ENCODE measurements around the gene PRRT2. TPM values are rescaled to one million over a fixed set of nuclear protein-coding genes. Genes with fewer than 3 reads are reported as not detected.
A peak's percentile ranks its signal among the peaks of the same experiment; 100 is the strongest.

PRRT2 gene
- total and polyA plus RNA-seq, 2 experiments from 2014 or later, result 13.3 to 16.6 TPM

DNA sequence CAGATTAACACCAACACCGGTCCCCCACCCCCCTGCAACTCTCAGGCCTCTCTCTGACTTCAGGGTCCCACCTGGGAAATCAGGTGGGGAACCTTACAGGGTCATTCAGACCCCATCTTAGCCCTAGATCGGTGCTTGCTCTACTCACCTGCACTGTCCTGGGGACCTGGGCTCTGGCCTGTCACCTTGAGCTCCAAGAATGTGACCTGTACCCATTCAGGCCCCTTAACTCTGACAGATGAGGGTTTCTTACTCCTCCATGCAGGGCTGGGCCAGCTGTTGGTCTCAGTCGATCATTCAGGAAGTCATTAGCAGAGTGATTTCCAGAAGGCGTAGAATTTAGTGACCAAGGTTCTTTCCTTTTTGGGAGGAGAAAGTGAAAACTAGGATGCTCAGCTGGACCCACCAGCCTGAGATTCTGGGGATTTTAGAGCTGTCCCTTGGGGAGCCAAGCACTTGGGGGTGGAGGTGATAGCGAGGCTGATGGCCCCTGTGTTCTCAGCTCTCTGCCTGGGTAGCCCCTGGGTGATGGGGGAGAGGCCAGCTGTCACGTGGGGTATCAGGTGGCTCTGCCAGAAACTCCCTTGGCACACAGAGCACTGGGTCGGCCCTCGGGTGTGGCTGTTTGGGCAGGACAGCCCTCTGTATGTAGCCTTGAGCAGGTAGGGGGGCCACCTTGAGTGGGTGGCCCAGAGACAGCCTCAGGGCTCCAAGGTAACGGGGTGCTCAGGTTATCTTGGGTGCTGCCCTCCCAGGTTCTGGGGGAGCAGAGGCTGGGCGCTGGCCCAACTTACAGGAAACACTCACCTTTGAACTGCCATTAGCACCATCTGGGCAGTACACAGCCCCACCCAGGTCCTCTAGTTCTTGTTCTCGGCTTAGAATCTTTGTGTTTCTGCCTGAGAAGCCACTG is 9.0 kb downstream of the PRRT2 start:
- Histone ChIP-seq H2AFZ (no peak overlapping the region), H3K9me2 (ENCODE audit: insufficient read depth) (no peaks in the 10 kb centered on the region), H3K36me3 (ENCODE audit: insufficient read depth) (peaks cover 13% of the 10 kb centered on the region), H3F3A (replicated peaks; ENCODE audit: low read depth) (peaks cover 20% of the 10 kb centered on the region; the same call in 1 of the 2 replicates), H3K4me1 (ENCODE audit: insufficient read depth) (peaks cover 16% of the 10 kb centered on the region; the same call in 1 of the 2 replicates), H3K79me2 (replicated peaks; ENCODE audit: insufficient read depth) (peaks cover 17% of the 10 kb centered on the region), H3K27ac (ENCODE audit: low read depth) (peak overlapping the region; percentile 55; the same call in 1 of the 2 replicates), H3K27me3 (ENCODE audit: insufficient read depth) (no peaks in the 10 kb centered on the region), H4K20me1 (replicated peaks; ENCODE audit: insufficient read depth) (peaks cover 5% of the 10 kb centered on the region; the same call in 1 of the 2 replicates), H3K4me3 (no peak overlapping the region), H3K4me2 (no peak overlapping the region)
- ATAC-seq, result no peak
- H3K4me1 Mint-ChIP-seq, result peaks cover 40% of the 10 kb centered on the region
- DNase-seq (ENCODE audit: low spot score), result no peak
- peaks cover 35% of the 10 kb centered on the region for H3K36me3 Mint-ChIP-seq (ENCODE audit: low read depth)
- H3K27ac Mint-ChIP-seq, result no peak overlapping the region
- peaks cover 10% of the 10 kb centered on the region for H3K27me3 Mint-ChIP-seq (ENCODE audit: insufficient read depth, low read depth, poor library complexity)
- peaks cover under 1% of the 10 kb centered on the region; the same call in 1 of the 3 replicates for H3K9me3 Mint-ChIP-seq
- no peak overlapping the region; the same call in 2 of the 3 replicates for H3K4me3 Mint-ChIP-seq
- TF ChIP-seq EZH2 (IDR thresholded peaks at IDR 0.05; ENCODE audit: low read depth, unreplicated experiment), result no peak
- no peak for TF ChIP-seq EZH2phosphoT487 (IDR thresholded peaks at IDR 0.05; ENCODE audit: unreplicated experiment)
- TF ChIP-seq, protein P1, sequence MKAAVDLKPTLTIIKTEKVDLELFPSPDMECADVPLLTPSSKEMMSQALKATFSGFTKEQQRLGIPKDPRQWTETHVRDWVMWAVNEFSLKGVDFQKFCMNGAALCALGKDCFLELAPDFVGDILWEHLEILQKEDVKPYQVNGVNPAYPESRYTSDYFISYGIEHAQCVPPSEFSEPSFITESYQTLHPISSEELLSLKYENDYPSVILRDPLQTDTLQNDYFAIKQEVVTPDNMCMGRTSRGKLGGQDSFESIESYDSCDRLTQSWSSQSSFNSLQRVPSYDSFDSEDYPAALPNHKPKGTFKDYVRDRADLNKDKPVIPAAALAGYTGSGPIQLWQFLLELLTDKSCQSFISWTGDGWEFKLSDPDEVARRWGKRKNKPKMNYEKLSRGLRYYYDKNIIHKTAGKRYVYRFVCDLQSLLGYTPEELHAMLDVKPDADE (IDR thresholded peaks at IDR 0.05), result no peak
- TF ChIP-seq CREB1 (CRISPR knock-in tag; IDR thresholded peaks at IDR 0.05; ENCODE audit: low read depth), result no peak
- no peak for TF ChIP-seq NANOG (IDR thresholded peaks at IDR 0.05; ENCODE audit: borderline replicate concordance)
- TF ChIP-seq, protein P2, sequence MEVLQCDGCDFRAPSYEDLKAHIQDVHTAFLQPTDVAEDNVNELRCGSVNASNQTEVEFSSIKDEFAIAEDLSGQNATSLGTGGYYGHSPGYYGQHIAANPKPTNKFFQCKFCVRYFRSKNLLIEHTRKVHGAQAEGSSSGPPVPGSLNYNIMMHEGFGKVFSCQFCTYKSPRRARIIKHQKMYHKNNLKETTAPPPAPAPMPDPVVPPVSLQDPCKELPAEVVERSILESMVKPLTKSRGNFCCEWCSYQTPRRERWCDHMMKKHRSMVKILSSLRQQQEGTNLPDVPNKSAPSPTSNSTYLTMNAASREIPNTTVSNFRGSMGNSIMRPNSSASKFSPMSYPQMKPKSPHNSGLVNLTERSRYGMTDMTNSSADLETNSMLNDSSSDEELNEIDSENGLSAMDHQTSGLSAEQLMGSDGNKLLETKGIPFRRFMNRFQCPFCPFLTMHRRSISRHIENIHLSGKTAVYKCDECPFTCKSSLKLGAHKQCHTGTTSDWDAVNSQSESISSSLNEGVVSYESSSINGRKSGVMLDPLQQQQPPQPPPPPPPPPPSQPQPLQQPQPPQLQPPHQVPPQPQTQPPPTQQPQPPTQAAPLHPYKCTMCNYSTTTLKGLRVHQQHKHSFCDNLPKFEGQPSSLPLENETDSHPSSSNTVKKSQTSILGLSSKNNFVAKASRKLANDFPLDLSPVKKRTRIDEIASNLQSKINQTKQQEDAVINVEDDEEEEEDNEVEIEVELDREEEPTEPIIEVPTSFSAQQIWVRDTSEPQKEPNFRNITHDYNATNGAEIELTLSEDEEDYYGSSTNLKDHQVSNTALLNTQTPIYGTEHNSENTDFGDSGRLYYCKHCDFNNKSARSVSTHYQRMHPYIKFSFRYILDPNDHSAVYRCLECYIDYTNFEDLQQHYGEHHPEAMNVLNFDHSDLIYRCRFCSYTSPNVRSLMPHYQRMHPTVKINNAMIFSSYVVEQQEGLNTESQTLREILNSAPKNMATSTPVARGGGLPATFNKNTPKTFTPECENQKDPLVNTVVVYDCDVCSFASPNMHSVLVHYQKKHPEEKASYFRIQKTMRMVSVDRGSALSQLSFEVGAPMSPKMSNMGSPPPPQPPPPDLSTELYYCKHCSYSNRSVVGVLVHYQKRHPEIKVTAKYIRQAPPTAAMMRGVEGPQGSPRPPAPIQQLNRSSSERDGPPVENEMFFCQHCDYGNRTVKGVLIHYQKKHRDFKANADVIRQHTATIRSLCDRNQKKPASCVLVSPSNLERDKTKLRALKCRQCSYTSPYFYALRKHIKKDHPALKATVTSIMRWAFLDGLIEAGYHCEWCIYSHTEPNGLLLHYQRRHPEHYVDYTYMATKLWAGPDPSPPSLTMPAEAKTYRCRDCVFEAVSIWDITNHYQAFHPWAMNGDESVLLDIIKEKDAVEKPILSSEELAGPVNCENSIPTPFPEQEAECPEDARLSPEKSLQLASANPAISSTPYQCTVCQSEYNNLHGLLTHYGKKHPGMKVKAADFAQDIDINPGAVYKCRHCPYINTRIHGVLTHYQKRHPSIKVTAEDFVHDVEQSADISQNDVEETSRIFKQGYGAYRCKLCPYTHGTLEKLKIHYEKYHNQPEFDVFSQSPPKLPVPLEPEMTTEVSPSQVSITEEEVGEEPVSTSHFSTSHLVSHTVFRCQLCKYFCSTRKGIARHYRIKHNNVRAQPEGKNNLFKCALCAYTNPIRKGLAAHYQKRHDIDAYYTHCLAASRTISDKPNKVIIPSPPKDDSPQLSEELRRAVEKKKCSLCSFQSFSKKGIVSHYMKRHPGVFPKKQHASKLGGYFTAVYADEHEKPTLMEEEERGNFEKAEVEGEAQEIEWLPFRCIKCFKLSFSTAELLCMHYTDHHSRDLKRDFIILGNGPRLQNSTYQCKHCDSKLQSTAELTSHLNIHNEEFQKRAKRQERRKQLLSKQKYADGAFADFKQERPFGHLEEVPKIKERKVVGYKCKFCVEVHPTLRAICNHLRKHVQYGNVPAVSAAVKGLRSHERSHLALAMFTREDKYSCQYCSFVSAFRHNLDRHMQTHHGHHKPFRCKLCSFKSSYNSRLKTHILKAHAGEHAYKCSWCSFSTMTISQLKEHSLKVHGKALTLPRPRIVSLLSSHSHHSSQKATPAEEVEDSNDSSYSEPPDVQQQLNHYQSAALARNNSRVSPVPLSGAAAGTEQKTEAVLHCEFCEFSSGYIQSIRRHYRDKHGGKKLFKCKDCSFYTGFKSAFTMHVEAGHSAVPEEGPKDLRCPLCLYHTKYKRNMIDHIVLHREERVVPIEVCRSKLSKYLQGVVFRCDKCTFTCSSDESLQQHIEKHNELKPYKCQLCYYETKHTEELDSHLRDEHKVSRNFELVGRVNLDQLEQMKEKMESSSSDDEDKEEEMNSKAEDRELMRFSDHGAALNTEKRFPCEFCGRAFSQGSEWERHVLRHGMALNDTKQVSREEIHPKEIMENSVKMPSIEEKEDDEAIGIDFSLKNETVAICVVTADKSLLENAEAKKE (CRISPR knock-in tag; IDR thresholded peaks at IDR 0.05), result no peak
- TF ChIP-seq POLR2AphosphoS5 (IDR thresholded peaks at IDR 0.05; ENCODE audit: low read depth), result peak; percentile 24
- TF ChIP-seq, protein P3, sequence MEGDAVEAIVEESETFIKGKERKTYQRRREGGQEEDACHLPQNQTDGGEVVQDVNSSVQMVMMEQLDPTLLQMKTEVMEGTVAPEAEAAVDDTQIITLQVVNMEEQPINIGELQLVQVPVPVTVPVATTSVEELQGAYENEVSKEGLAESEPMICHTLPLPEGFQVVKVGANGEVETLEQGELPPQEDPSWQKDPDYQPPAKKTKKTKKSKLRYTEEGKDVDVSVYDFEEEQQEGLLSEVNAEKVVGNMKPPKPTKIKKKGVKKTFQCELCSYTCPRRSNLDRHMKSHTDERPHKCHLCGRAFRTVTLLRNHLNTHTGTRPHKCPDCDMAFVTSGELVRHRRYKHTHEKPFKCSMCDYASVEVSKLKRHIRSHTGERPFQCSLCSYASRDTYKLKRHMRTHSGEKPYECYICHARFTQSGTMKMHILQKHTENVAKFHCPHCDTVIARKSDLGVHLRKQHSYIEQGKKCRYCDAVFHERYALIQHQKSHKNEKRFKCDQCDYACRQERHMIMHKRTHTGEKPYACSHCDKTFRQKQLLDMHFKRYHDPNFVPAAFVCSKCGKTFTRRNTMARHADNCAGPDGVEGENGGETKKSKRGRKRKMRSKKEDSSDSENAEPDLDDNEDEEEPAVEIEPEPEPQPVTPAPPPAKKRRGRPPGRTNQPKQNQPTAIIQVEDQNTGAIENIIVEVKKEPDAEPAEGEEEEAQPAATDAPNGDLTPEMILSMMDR (conservative IDR thresholded peaks at IDR 0.05; ENCODE audit: low read depth in 2 of 2), result no peak

Data from GM23338 (cell line).